C4-2B (cell line): ENCODE measurements around the gene ATG101.

ENCODE experiments used
- ZFX ChIP-seq: fragments of 450-650 bp; IDR thresholded peaks from 2 replicates; pipeline ENCODE4 v1.6.1; 2017
- TF ChIP-seq, protein P1 (sequence below): fragments of 450-650 bp; conservative IDR thresholded peaks from 2 replicates; pipeline ENCODE4 v1.5.1; 2017; ENCODE audit warnings: mild to moderate bottlenecking

- TF ChIP-seq, protein P1, sequence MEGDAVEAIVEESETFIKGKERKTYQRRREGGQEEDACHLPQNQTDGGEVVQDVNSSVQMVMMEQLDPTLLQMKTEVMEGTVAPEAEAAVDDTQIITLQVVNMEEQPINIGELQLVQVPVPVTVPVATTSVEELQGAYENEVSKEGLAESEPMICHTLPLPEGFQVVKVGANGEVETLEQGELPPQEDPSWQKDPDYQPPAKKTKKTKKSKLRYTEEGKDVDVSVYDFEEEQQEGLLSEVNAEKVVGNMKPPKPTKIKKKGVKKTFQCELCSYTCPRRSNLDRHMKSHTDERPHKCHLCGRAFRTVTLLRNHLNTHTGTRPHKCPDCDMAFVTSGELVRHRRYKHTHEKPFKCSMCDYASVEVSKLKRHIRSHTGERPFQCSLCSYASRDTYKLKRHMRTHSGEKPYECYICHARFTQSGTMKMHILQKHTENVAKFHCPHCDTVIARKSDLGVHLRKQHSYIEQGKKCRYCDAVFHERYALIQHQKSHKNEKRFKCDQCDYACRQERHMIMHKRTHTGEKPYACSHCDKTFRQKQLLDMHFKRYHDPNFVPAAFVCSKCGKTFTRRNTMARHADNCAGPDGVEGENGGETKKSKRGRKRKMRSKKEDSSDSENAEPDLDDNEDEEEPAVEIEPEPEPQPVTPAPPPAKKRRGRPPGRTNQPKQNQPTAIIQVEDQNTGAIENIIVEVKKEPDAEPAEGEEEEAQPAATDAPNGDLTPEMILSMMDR = no peak
- no peak for TF ChIP-seq ZFX
Measured at GRCh38 chr12:52049286-52049685, 20.5 kb upstream of the ATG101 start.
